ENCODE results near the gene CEP68.

Gene CEP68

GRCh38 chr2:65073879-65074565 lies 17.8 kb downstream of the CEP68 start:
- Mint-ChIP-seq H3K4me3 (no peak overlapping the region), H3K27me3 (no peaks in the 10 kb centered on the region), H3K27ac (peak overlapping the region; percentile 2), H3K4me1 (peaks cover 7% of the 10 kb centered on the region), H3K9me3 (no peaks in the 10 kb centered on the region), H3K36me3 (peaks cover 24% of the 10 kb centered on the region)
- CTCF ChIA-PET = interaction anchor here (0.9 to 2.8 kb wide), 2 partner anchors 9 to 11 kb away, joined by 3 to 17 read pairs; no protein-coding TSS in a partner anchor
- no peak for DNase-seq

GRCh38 chr2:65075176-65075575 lies 19.0 kb downstream of the CEP68 start:
- peaks cover 5% of the 10 kb centered on the region for H3K4me1 Mint-ChIP-seq
- CTCF ChIA-PET = interaction anchor here (2.8 kb wide), 1 partner anchor 10 kb away, joined by 17 read pairs; no protein-coding TSS in a partner anchor
- no peak for DNase-seq
- H3K36me3 Mint-ChIP-seq = peaks cover 26% of the 10 kb centered on the region
- no peaks in the 10 kb centered on the region for H3K27me3 Mint-ChIP-seq
- H3K9me3 Mint-ChIP-seq = no peaks in the 10 kb centered on the region
- H3K4me3 Mint-ChIP-seq = no peak overlapping the region
- H3K27ac Mint-ChIP-seq = no peak overlapping the region

GRCh38 chr2:65075605-65076344 lies 19.6 kb downstream of the CEP68 start:
- no peak for DNase-seq
- CTCF ChIA-PET = interaction anchor here (0.5 to 2.8 kb wide), 2 partner anchors 11 to 509 kb away, joined by 5 to 17 read pairs; no protein-coding TSS in a partner anchor
- Mint-ChIP-seq H3K27me3 (no peaks in the 10 kb centered on the region), H3K27ac (peak overlapping the region; percentile 79), H3K9me3 (no peaks in the 10 kb centered on the region), H3K4me1 (no peaks in the 10 kb centered on the region), H3K4me3 (no peak overlapping the region), H3K36me3 (peaks cover 28% of the 10 kb centered on the region)

- Mint-ChIP-seq H3K9me3 (no peaks in the 10 kb centered on the region), H3K4me3 (no peak overlapping the region), H3K27ac (peak overlapping the region; percentile 79), H3K4me1 (peaks cover 2% of the 10 kb centered on the region), H3K27me3 (no peaks in the 10 kb centered on the region), H3K36me3 (peaks cover 32% of the 10 kb centered on the region)
- DNase-seq = no peak
- CTCF ChIA-PET = interaction anchor here (2.8 kb wide), 1 partner anchor 11 kb away, joined by 17 read pairs; no protein-coding TSS in a partner anchor
These were observed 20.1 kb downstream of the CEP68 start for GRCh38 chr2:65076345-65076710.

- Mint-ChIP-seq H3K27me3 (no peaks in the 10 kb centered on the region), H3K4me3 (no peak overlapping the region), H3K4me1 (peaks cover 11% of the 10 kb centered on the region), H3K9me3 (no peaks in the 10 kb centered on the region), H3K27ac (no peak overlapping the region), H3K36me3 (peaks cover 38% of the 10 kb centered on the region)
- CTCF ChIA-PET = interaction anchor here (1.3 kb wide), 1 partner anchor 91 kb away, joined by 4 read pairs; no protein-coding TSS in a partner anchor
- no peak for DNase-seq
These were observed 21.7 kb downstream of the CEP68 start for GRCh38 chr2:65077898-65078297.

GRCh38 chr2:65079017-65079416 lies 22.8 kb downstream of the CEP68 start:
- H3K36me3 Mint-ChIP-seq = peaks cover 40% of the 10 kb centered on the region

GRCh38 chr2:65081232-65081685 lies 25.0 kb downstream of the CEP68 start:
- Mint-ChIP-seq H3K4me1 (peaks cover 11% of the 10 kb centered on the region), H3K9me3 (no peaks in the 10 kb centered on the region), H3K4me3 (no peak overlapping the region), H3K27me3 (no peaks in the 10 kb centered on the region), H3K27ac (peak overlapping the region; percentile 69), H3K36me3 (peaks cover 52% of the 10 kb centered on the region)
- CTCF ChIA-PET = no interaction called here
- no peak for DNase-seq

More at GRCh38 chr2:65079017-65079416, 22.8 kb downstream of the CEP68 start:
- H3K27ac Mint-ChIP-seq = no peak overlapping the region
- DNase-seq = no peak
- no peaks in the 10 kb centered on the region for H3K9me3 Mint-ChIP-seq
- no peak overlapping the region for H3K4me3 Mint-ChIP-seq
- H3K27me3 Mint-ChIP-seq = no peaks in the 10 kb centered on the region
- CTCF ChIA-PET = interaction anchor here (1.4 kb wide), 1 partner anchor 8 kb away, joined by 3 read pairs; no protein-coding TSS in a partner anchor
- peaks cover 11% of the 10 kb centered on the region for H3K4me1 Mint-ChIP-seq

GRCh38 chr2:65085148-65085547 lies 28.9 kb downstream of the CEP68 start:
- H3K9me3 Mint-ChIP-seq = no peaks in the 10 kb centered on the region
- no peak for DNase-seq
- no peaks in the 10 kb centered on the region for H3K27me3 Mint-ChIP-seq
- CTCF ChIA-PET = no interaction called here
- H3K27ac Mint-ChIP-seq = no peak overlapping the region
- H3K4me1 Mint-ChIP-seq = peaks cover 13% of the 10 kb centered on the region
- peaks cover 61% of the 10 kb centered on the region for H3K36me3 Mint-ChIP-seq
- H3K4me3 Mint-ChIP-seq = no peak overlapping the region

GRCh38 chr2:65092791-65093190 lies 36.6 kb downstream of the CEP68 start:
- H3K4me3 Mint-ChIP-seq = no peak overlapping the region
- CTCF ChIA-PET = interaction anchor here (0.8 kb wide), 1 partner anchor 37 kb away, joined by 3 read pairs; the partner anchor contains the start of gene RAB1A
- H3K36me3 Mint-ChIP-seq = peaks cover 58% of the 10 kb centered on the region
- no peaks in the 10 kb centered on the region for H3K9me3 Mint-ChIP-seq
- H3K27me3 Mint-ChIP-seq = no peaks in the 10 kb centered on the region
- H3K27ac Mint-ChIP-seq = no peak overlapping the region
- no peak for DNase-seq
- peaks cover 6% of the 10 kb centered on the region for H3K4me1 Mint-ChIP-seq

GRCh38 chr2:65093211-65093610 lies 37.0 kb downstream of the CEP68 start:
- Mint-ChIP-seq H3K36me3 (peaks cover 55% of the 10 kb centered on the region), H3K4me1 (peaks cover 6% of the 10 kb centered on the region), H3K27me3 (no peaks in the 10 kb centered on the region), H3K9me3 (no peaks in the 10 kb centered on the region), H3K27ac (no peak overlapping the region), H3K4me3 (no peak overlapping the region)
- no peak for DNase-seq
- CTCF ChIA-PET = no interaction called here

GRCh38 chr2:65096948-65097347 lies 40.7 kb downstream of the CEP68 start:
- Mint-ChIP-seq H3K9me3 (no peaks in the 10 kb centered on the region), H3K4me3 (no peak overlapping the region), H3K36me3 (peaks cover 55% of the 10 kb centered on the region), H3K4me1 (peaks cover 4% of the 10 kb centered on the region), H3K27ac (no peak overlapping the region), H3K27me3 (no peaks in the 10 kb centered on the region)
- no peak for DNase-seq
- CTCF ChIA-PET = no interaction called here

GRCh38 chr2:65097844-65098243 lies 41.6 kb downstream of the CEP68 start:
- H3K4me1 Mint-ChIP-seq = peaks cover 4% of the 10 kb centered on the region
- H3K27me3 Mint-ChIP-seq = no peaks in the 10 kb centered on the region
- no peak overlapping the region for H3K4me3 Mint-ChIP-seq
- H3K27ac Mint-ChIP-seq = no peak overlapping the region
- peaks cover 55% of the 10 kb centered on the region for H3K36me3 Mint-ChIP-seq
- CTCF ChIA-PET = no interaction called here
- DNase-seq = no peak
- H3K9me3 Mint-ChIP-seq = no peaks in the 10 kb centered on the region

GRCh38 chr2:65098741-65099140 lies 42.5 kb downstream of the CEP68 start:
- no peak for DNase-seq
- H3K27me3 Mint-ChIP-seq = no peaks in the 10 kb centered on the region
- H3K9me3 Mint-ChIP-seq = no peaks in the 10 kb centered on the region
- peaks cover 4% of the 10 kb centered on the region for H3K4me1 Mint-ChIP-seq
- peaks cover 51% of the 10 kb centered on the region for H3K36me3 Mint-ChIP-seq
- no peak overlapping the region for H3K4me3 Mint-ChIP-seq
- no peak overlapping the region for H3K27ac Mint-ChIP-seq
- CTCF ChIA-PET = no interaction called here

- H3K4me1 Mint-ChIP-seq = peaks cover 4% of the 10 kb centered on the region
- CTCF ChIA-PET = no interaction called here
- no peaks in the 10 kb centered on the region for H3K9me3 Mint-ChIP-seq
- peaks cover 48% of the 10 kb centered on the region for H3K36me3 Mint-ChIP-seq
- no peaks in the 10 kb centered on the region for H3K27me3 Mint-ChIP-seq
- DNase-seq = no peak
- H3K27ac Mint-ChIP-seq = no peak overlapping the region
- no peak overlapping the region for H3K4me3 Mint-ChIP-seq
These were observed 44.9 kb downstream of the CEP68 start for GRCh38 chr2:65101071-65101470.

Measured in activated naive CD4-positive, alpha-beta T cell treated with anti-CD3 and anti-CD28 coated beads, Interleukin-2, amount 10 ng/mL, durations not matched to agents 7 days and 5 days (primary cell).